GM23248 (cell line): ENCODE results near the gene GINS1.

Source experiments
- EZH2 ChIP-seq: fragments of 200-600 bp; sonication (generic); IDR thresholded peaks from 2 replicates; pipeline ENCODE4 v1.6.1; 2018; ENCODE audit warnings: antibody characterized with exemption, mild to moderate bottlenecking; ENCODE audit not compliant: insufficient read depth, poor library complexity, severe bottlenecking
- EZH2phosphoT487 ChIP-seq: fragments of 200-600 bp; sonication (generic); IDR thresholded peaks from 2 replicates; pipeline ENCODE4 v1.6.1; 2018; ENCODE audit warnings: antibody characterized with exemption, moderate library complexity, mild to moderate bottlenecking, low read depth; ENCODE audit not compliant: insufficient read depth

GRCh38 chr20:25493137-25493536 lies 85.7 kb downstream of the GINS1 start:
- no peak for TF ChIP-seq EZH2
- TF ChIP-seq EZH2phosphoT487, result no peak
